ENCODE data around the gene KDM4B.

The KDM4B gene

GRCh38 chr19:5074830-5075394 is 106.0 kb downstream of the KDM4B start:
- DNase-seq = no peak

- no peak for DNase-seq
Measured at GRCh38 chr19:5075597-5075996, 106.7 kb downstream of the KDM4B start.

GRCh38 chr19:5076440-5077208 is 107.7 kb downstream of the KDM4B start:
- DNase-seq = no peak

GRCh38 chr19:5077209-5077515 is 108.2 kb downstream of the KDM4B start:
- DNase-seq = no peak

GRCh38 chr19:5078182-5078581 is 109.3 kb downstream of the KDM4B start:
- no peak for DNase-seq

- no peak for DNase-seq
Measured at GRCh38 chr19:5078666-5079065, 109.8 kb downstream of the KDM4B start.

GRCh38 chr19:5079071-5079774 is 110.3 kb downstream of the KDM4B start:
- no peak for DNase-seq

GRCh38 chr19:5080030-5080654 is 111.2 kb downstream of the KDM4B start:
- DNase-seq = no peak

- no peak for DNase-seq
Measured at GRCh38 chr19:5080809-5081208, 111.9 kb downstream of the KDM4B start.

GRCh38 chr19:5081443-5082161 is 112.7 kb downstream of the KDM4B start:
- no peak for DNase-seq

- no peak for DNase-seq
Measured at GRCh38 chr19:5083547-5083965, 114.6 kb downstream of the KDM4B start.

GRCh38 chr19:5085566-5085965 is 116.7 kb downstream of the KDM4B start:
- no peak for DNase-seq

- no peak for DNase-seq
Measured at GRCh38 chr19:5086230-5086629, 117.3 kb downstream of the KDM4B start.

GRCh38 chr19:5086725-5087439 is 118.0 kb downstream of the KDM4B start:
- no peak for DNase-seq

- no peak for DNase-seq
Measured at GRCh38 chr19:5089283-5089682, 120.4 kb downstream of the KDM4B start.

GRCh38 chr19:5090465-5091017 is 121.6 kb downstream of the KDM4B start:
- no peak for DNase-seq

- no peak for DNase-seq
Measured at GRCh38 chr19:5091018-5091683, 122.2 kb downstream of the KDM4B start.

GRCh38 chr19:5091684-5092480 is 123.0 kb downstream of the KDM4B start:
- DNase-seq = no peak

GRCh38 chr19:5092481-5092843 is 123.5 kb downstream of the KDM4B start:
- DNase-seq = no peak

- no peak for DNase-seq
Measured at GRCh38 chr19:5093297-5093928, 124.5 kb downstream of the KDM4B start.

All from effector CD8-positive, alpha-beta T cell (primary cell).